Head of caudate nucleus (tissue), 42 donors: ENCODE results near the gene ADAM22.
"Not testable (repeated sequence)": the region's sequence is repeated elsewhere in the genome, so short reads cannot be mapped to it uniquely, and the experiment has no call there.

ENCODE experiments used
- DNase-seq, 42 donors: peaks; one replicate each; pipeline versions ENCODE4 v3.0.0 to v3.0.0-alpha.2; 2020 to 2021; ENCODE audit warnings: mixed read lengths in 7 of 42
- intact Hi-C: fragments of 100-400 bp; cut with DNase I; formaldehyde crosslinking; loops from one replicate; pipeline ENCODE4 v1.15.0; 2022

ADAM22 gene

DNA sequence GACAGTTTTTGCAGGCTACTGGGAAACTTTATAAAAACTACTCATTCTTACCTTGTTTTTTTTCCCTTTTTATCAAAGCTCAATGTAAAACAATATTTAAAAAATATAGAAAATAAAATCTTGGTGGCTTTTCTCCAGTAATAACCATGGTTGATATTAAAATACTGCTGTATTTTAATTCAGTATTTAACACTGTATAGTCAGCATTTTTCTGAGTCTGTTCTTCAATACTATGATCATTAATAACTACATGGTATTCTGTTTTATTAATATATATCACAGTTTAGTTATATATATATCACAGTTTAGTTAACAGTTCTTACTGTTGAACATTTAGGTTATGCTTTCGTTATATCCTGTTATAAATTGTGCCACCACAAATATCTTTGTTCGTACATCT, 207.4 kb downstream of the ADAM22 start:
- no peak for DNase-seq
- intact Hi-C loops = no loop called here

DNA sequence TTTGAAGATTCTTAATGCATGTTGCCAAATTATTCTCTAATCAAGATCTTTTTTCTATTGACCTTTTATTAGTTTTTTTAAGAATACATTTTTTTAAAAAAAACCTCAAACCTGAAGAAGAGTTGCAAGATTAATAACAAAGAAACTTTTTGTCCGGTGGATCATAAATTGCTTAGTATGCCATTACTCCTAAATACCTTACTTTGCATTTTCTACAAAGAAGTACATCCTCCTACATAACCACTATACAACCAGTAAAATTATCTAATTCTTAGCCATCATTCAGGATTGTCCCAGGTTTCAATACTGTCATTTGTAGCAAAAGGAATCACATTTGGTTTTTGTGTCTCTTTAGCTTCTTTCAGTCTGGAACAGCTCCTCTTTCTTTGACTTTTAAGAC, 207.9 kb downstream of the ADAM22 start:
- intact Hi-C loops = no loop called here
- DNase-seq = no peak

DNA sequence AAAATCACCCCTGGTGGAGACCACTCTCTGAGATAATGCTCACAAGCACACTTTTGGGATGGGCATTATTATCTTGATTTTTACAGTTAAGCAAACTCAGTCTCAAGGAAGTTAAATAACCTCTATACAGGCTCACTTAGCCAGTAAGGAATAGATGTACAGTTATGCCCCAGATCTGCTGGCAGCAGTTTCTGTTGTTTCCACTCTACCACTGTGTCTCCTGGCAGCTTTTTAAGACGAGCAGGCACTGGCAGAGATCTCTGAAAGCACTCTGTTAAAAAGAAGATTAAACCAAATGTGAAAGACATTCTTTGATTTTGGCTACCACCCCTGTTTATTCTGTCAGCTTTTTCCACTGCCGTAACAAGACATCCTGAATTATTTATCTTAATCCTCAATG, 212.6 kb downstream of the ADAM22 start:
- intact Hi-C loops = no loop called here
- peak in 5 of 42 donors; percentile 6 to 19 (median 18) for DNase-seq

DNA sequence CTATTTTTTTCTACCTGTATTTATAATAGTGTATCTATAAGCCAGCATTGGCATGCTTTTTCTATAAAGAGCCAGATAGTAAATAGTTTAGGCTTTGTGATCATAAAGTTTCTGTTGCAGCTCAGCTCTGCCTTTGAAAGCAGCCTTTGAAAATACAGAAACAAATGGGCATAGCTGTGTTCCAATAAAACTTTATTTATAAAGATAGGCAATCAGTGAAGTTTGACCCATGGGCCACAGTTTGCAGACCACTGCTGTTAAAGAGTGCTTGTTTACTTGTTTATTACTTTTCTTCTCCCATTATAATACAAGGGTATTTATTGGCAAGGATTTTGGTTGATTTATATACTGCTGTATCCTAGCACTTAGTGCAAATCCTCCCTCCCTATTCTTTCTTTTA, 213.3 kb downstream of the ADAM22 start:
- no peak for DNase-seq

DNA sequence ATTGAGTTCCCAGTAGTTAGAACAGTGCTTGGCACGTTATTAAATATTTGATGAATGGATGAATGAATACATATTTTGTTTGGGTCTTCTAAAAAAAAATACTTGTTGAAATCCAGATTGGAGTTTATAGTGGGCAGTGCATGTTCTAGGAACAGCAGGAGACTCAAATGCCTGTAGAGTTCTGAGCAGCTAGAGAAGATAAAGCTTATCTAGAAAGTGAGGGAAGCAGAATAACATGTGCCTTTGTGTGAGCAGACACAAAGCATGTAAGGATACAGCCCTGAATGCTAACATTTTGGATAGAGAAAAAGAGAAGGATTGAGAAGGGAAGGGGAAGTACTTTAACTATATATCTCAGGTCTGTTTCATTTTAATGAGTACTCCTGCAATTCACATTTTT, 213.9 kb downstream of the ADAM22 start:
- DNase-seq = no peak
- intact Hi-C loops = no loop called here

More for the DNA sequence above, 213.3 kb downstream of the ADAM22 start:
- intact Hi-C loops = no loop called here

DNA sequence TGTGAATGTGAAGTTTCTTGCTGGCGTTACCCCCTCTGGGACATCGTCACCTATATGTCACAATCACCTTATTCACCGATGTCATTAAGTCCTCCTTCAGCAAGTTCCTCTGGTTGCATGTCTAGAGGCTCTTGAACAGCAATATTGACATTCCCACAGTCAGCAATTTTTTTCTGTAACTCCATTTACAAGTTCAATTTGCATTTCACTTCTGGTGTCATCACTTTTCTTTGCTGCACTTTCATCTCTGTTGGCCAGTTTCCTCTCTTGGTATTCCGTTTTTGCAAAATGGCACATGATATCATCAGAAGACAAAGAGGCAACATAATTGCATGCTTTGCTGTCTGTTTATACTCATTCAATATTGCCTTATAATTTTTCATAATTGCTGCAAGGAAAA, 216.0 kb downstream of the ADAM22 start:
- DNase-seq = no peak
- intact Hi-C loops = no loop called here

DNA sequence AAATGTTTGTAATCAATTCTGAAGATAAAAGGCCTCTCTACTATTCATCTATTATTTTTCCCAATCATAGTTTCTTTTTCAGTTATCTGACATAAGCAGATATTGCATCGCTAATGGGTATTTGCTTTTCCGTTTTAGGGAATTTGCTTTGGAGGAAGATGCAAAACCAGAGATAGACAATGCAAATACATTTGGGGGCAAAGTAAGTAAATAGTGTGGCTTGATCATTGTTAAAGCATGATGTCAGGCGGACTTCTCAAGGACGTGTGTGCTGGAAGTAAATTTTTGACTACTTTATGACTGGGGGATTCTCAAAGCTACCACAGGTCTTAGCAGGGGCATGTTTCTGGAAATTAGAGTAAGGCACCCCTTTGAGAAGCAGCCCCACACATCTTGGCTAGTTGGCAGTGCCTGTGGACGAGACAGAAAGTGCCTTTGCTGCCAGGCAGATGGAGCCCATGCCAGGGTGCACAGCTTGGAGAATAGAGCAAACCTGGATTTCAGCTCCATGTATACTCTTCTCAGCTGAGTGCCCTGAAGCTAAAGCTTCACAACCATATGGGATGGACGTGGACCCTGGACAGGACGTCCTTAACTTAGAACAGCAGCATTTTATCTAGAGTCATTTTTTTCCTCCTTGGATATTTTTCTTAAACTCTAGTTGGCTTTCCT, 217.2 kb downstream of the ADAM22 start:
- peak in 5 of 42 donors; percentile 5 to 26 (median 18) for DNase-seq
- intact Hi-C loops = no loop called here

DNA sequence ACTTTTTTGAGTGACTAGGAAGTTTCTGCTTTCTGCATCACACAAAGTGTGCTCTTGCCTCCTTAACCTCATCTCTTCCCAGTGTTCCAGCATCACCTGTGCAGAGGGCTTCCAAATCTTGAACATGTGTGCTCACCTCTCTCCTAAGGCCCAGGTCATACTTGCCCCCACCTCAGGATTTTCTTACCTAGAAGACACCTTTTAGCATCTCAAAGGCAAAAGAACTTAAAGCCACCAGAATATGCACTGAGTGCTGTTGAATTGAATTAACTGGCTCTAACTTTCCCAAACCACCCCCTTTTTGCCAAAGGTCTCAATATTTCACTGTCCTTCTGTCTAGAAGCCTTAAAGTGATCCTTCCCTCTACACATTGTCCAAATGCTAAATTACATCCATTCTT, 219.3 kb downstream of the ADAM22 start:
- DNase-seq = no peak
- intact Hi-C loops = no loop called here

DNA sequence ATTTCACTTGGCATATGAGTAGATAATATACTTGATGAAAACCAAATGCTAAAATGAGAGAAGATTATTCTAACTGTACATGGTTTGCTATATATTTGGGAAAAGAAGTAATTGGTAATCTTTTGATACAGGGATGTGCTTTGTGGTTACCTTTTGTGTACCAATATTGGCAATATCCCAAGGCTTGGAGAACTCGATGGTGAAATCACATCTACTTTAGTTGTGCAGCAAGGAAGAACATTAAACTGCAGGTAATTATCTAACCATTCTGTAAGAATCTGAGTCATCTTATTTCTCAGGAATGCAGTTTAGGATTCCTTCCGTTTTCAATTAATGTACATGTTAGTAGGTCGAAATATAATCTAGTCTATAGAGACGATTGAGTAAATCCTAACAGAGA, 221.7 kb downstream of the ADAM22 start:
- no peak for DNase-seq
- intact Hi-C loops = no loop called here

DNA sequence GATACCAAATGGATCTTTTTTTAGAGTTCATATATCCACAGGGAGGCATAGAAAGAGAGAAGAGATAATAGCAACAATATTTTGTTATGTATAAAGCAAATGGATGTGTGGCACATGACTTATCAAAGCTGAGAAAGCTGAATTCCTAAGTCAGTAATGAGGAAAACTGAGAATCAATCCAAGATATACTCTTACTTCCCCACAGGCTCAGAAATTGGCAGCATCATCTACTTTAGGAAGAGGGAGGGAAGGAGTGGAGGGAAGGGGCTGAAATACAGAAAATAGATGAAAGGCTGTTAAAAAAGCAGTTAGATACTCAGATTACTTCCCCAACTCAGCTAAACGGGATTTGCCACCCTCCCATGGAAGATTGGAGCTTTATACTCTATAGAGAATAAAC, 222.3 kb downstream of the ADAM22 start:
- intact Hi-C loops = no loop called here
- DNase-seq = no peak

DNA sequence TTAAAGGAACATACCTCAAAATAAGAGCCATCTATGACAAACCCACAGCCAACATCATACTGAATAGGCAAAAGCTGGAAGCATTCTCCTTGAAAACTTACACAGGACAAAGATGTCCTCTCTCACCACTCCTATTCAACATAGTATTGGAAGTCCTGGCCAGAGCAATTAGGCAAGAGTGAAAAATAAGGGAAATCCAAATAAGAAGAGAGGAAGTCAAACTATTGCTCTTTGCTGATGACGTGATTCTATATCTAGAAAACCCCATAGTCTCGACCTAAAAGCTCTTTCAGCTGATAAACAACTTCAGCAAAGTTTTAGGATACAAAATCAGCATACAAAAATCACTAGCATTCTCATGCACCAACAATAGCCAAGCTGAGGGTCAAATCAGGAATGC, 225.7 kb downstream of the ADAM22 start:
- intact Hi-C loops = not testable (repeated sequence)

DNA sequence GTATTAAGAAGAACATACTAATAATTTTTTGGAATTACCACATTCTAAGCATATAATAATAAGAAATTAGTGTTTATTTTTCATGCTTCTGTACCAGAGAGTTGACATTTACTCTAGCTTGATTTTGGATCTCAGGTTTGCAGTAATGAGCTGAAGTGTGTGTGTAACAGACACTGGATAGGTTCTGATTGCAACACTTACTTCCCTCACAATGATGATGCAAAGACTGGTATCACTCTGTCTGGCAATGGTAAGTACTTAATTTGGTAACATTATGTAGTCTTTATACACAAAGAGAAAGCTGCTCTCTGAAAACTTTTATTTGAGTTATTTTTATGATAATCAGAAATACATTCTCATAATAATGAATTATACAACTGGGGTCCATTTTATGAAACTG, 231.6 kb downstream of the ADAM22 start:
- intact Hi-C loops = loop anchor here (5.0 kb wide), 1 partner anchor 358 kb away; no protein-coding TSS in a partner anchor
- no peak for DNase-seq

More for the DNA sequence above, 225.7 kb downstream of the ADAM22 start:
- DNase-seq = not testable (repeated sequence)

DNA sequence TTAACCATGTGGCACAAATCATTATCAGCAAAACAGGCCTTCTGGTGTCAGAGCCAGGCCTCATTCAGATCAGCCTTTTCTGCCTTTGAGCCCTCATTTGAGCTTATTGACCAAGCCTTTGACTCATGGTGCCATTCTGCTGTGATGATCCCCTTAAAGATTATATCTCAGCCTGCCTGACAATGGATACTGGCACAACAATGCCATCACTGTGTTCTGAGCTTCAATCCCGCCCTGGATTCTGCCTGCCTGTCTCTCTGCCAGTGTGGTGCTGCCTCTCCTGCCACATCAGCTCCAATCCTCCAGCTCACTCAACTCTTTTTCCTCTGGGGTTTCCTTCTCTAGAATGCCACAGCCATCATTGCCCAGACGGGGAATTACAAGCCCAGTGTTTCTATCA, 233.2 kb downstream of the ADAM22 start:
- peak; percentile 7 to 84 (median 64) for DNase-seq
- intact Hi-C loops = loop anchor here (5.0 kb wide), 1 partner anchor 360 kb away; no protein-coding TSS in a partner anchor

DNA sequence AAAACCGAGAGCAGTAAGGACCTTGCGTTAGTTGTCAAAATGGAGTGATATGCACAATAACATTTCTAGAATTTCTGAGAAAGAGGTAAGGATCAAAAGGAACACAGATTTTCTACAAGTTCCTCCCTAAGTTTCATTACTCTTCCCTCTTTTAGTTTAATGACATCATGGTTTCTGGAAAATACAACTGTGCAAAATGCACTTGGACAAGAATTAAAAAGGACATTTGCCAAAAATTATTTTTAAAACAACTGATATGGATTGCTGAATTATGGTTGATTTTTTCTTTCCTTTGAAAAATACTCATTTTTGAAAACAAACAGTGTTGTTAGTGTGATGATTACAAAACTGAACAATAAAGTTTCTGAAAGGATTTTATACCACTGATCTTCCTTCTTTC, 233.7 kb downstream of the ADAM22 start:
- DNase-seq = no peak
- intact Hi-C loops = loop anchor here (5.0 kb wide), 1 partner anchor 360 kb away; no protein-coding TSS in a partner anchor

DNA sequence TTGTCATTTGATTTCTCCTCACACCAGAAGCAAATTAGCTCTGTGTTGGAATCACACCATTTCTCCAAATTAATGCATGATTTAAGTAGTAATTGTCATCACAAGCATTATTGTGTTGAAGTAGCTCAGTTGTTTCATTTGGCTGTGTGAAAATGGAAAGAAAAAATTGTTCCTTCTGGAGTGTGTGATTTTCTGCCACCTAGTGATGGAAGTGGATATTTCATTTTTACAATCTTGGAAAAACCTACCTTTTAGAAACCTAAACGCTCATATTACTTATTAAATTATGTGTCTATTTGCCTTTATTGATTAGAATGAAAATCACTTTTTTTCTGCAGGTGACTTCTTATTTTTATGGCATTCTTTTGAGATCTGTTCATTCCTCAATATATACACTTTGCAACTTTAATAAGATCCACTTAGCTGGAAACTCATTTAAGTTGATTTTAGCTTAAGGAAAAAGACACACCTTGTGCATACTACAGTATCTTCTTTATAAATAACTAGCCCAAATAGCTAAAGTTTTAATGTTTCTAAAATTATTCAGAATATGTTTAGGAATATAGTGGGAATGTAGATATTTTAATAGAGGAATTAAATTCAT, 235.8 kb downstream of the ADAM22 start:
- intact Hi-C loops = loop anchor here (5.0 kb wide), 1 partner anchor 363 kb away; no protein-coding TSS in a partner anchor
- no peak for DNase-seq

DNA sequence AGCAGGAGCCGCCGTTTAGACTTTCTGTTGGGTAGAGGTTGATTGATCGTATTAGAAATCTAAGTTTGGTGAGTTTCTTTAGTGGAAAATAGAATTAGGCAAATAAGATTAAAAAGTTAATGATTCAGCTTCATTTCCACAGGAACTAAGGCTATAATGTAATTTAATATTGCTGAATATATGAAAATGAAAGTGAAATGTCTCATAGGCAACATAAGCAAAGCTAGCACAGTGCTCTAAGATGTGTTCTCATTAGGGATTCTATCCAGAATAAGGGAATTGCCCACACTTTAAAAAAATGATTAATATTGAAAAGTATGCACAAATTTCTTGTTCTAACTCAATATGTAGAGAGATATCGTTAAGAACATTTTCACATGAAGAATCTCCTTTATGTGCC, 238.8 kb downstream of the ADAM22 start:
- intact Hi-C loops = no loop called here
- DNase-seq = no peak

DNA sequence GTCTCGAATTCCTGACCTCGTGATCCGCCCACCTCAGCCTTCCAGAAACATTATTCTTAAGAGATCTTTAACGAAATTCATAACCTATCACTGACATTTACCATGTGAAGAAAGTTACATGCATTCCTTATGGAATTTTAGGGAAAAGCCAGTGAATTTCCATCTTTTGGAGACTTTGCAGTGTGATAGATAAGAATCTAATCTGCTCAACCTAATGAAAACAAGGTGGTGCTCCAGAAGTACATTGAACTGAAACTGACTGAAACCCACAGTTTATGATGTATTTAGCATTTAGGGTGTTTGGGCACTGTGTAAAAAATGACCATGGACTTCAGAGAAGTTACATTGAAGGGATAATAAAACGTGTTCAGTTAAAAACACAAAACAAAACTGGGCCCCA, 242.1 kb downstream of the ADAM22 start:
- DNase-seq = no peak
- intact Hi-C loops = no loop called here

DNA sequence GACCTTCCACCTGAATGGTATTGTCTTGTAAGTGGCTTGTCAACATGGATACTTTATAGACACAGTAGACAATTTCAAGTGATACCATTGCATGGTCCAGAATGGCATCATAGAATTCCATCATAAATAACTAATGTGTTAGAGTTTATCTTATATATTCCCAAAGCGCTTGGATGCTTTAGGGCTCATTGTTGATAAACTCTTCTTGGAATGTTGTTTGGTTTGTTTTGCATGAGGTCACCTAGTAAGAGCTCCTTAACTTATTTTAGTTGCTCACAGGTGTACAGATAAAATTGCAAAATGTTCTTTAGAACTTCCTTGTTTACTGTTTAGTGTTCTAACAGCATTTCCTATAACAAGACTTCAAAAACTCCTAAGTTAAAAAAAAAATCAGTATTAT, 249.0 kb downstream of the ADAM22 start:
- intact Hi-C loops = no loop called here

DNA sequence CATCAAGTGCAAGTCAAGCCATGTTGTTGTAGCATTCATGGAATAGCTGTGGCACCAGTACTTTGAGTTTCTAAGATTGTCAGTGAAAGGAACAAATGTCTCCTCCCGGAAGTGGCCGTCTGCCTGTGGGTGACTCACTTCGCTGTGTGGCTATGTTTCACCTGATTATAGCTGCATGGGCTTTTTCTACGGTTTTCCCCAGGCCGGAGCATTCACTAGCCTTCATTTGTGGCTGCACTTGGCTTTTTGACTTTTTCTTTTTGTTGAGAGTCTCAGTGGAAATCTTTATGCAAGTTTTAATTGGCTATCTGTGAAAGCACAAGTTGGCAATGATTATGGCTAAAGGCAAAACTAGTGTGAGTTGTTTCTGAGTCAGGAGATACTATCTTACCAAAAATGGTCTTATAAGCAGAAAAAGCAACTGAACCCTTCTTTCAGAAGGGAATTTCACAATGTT, 250.8 kb downstream of the ADAM22 start:
- intact Hi-C loops = no loop called here
- peak in 5 of 42 donors; percentile 21 to 63 (median 43) for DNase-seq

More for the DNA sequence above, 249.0 kb downstream of the ADAM22 start:
- no peak for DNase-seq

DNA sequence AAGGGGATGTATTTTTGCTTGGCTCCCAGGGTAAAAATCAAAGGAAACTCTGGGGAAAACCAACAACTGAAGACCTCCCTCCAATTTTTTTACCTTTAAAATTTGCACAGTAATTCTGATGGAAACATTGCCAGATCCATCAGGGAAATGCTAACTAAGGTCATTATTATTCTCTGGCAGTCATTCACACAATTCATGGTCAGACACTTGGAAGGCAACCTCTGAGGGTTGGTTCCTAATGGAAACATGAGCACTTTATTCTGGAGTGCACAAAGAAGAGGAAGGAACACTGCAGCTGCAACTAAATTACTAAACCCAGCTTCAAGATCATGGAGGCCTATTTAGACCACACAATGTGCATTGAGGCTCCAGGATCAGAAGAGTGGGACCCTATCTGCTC, 251.6 kb downstream of the ADAM22 start:
- intact Hi-C loops = no loop called here
- DNase-seq = peak in 1 of 42 donors; percentile 39

DNA sequence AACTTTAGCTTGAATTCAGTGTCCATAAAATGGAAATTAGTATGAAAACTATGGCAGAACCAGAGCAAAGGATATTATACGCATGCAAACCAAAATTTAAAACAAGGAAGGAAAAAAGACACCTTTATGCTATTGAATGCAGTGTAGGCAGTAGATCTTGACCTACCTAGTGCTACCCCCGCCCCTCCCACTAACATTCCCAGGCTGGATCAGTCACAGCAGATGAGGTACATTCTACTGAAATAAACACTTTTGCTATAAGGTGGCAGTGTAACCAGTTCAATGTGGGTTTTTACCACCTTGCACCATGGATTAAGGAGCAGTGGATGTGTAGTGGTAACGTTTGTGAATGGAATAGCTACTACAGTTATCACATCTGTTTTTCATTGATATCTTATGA, 257.9 kb downstream of the ADAM22 start:
- DNase-seq = peak in 9 of 42 donors; percentile 3 to 62 (median 43)
- intact Hi-C loops = no loop called here
